Islet of Langerhans (tissue), 1 donor: ENCODE data around the gene RBM19.

Experiments used
- FAIRE-seq: peaks from one replicate; lab custom pipeline; 2011; peaks lifted over from hg19 to GRCh38; lab: Jason Lieb, UNC

Gene RBM19

DNA sequence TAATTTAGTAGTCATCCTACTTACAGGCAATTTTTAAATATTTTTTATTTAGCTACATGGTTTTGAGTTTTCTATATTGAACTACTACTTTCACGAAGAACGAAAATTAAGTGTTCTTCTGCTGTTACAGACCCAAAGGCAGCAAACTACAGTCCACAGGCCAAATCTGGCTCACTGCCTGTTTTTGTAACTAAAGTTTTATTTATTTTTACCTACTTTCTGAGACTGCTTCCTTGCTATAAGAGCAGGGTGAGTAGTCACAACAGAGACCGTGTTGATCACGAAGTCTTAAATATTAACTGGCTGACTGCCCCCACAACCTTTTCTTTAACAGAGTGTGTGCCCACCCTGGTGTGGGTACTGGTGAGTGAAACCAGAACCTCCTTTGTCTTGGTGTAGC is 11.6 kb downstream of the RBM19 start:
- FAIRE-seq, result no peak

DNA sequence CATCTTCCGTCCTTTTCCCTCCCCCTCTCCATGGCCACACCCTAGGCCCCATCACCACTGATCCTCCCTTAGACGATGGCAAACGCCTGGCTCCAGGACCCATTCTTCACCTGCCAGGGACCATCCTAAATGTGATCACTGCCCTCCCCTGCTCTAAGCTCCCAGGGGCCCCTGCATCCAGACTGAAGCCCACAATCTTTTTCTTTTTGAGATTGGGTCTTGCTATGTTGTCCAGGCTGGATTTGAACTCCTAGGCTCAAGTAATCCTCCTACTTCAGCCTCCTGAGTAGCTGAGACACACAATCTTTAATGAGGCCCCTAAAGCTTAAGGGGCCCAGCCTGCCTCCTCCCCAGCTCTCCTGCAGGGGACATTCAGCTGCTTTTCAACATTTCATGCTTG is 15.3 kb downstream of the RBM19 start:
- no peak for FAIRE-seq

DNA sequence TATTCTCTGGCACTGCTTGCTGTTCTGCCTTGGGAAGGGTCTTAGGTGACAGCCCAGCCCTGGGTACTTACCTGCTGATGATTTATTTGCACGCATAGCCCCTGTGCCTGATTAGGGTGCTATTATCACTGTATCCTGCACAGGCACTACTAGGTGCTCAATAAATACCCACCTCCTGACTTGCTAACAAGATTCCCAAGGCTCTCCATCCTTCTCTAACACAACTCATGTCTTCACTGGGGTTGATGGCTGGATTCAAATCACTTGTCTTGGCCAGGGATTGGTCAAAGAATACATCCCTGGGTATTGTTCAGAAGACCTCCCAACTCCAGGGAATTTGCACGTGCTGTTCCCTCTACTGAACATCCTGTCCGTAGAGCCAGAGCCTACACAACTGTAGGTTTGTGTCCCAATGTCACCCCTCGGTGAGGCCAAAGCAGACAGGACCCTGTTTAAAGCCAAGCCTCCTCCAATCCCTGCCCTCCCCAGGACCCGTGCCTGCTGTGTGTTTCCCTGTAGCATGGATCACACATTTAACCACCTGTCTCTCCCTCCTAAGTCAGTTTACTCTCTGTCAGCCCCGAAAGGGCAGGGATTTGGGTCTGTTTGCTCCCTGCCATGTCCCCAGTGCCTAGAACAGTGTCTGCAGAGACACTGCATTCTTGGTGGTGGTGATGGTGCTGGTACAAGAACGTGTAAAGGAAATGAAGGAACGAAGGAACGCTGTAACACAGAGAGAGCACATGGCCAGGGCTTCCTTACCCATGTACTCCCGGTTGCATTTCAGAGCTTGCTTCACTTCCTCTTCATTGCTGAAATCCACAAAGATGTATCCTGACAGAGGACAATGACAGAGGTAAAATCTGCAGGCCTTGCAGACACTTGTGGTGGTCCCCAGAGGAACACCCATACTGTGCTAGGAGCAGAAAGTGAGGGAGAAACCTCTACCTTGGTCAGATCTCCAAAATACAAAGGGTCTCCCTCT is 16.5 kb downstream of the RBM19 start:
- no peak for FAIRE-seq

DNA sequence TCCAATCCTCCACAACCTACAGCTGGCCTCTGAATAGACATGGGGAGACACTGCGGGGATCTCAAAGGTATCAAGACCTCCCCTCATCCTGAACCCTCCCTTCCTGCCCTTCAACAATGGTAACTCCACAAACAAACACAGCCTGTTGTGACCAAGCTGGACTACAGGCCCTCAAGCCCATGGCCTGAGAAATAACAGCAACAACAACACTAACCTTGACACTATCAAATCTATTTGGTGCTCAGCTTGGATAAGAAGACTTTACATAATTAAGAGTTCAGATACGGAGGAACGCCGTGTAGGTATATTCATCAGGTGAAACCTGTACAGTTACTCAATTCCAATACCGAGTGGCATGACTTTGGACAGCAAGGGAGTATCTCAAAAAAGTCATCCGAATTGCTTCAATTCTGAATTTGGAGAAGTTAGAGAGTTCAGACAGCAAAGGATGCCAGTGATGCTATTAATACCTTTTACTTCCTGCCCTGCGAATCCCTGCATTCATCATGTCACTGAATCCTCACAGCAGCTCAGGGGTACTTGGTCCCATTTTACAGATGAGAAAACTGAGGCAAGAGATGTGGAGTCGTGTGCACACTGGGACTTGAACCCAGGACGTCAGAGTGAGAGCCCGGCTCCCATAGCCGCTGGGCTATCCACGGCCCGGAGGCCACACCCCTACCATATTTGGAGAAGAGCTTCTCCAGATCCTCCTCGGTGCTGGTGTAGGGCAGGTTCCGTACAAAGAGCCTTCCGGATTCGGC is 17.8 kb downstream of the RBM19 start:
- FAIRE-seq, result no peak

DNA sequence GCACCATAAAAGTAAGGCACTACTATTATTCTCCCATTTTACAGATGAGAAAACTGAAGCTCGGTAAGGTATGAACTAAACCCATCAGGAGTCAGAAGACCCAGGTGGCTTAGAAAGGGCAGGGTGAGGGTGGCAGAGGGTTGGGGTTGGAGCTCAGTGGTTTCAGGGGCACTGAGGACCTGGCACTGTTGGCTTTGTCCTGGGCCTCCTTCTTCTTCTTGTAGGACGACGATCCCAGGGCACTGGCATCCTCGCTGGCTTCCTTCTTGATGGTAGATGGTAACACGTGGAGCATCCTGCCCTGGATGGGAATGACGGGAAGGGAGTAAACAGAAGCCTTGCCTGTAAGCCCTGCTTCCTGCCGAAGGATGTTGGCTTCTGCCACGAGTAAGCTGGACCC is 19.9 kb downstream of the RBM19 start:
- FAIRE-seq, result no peak

DNA sequence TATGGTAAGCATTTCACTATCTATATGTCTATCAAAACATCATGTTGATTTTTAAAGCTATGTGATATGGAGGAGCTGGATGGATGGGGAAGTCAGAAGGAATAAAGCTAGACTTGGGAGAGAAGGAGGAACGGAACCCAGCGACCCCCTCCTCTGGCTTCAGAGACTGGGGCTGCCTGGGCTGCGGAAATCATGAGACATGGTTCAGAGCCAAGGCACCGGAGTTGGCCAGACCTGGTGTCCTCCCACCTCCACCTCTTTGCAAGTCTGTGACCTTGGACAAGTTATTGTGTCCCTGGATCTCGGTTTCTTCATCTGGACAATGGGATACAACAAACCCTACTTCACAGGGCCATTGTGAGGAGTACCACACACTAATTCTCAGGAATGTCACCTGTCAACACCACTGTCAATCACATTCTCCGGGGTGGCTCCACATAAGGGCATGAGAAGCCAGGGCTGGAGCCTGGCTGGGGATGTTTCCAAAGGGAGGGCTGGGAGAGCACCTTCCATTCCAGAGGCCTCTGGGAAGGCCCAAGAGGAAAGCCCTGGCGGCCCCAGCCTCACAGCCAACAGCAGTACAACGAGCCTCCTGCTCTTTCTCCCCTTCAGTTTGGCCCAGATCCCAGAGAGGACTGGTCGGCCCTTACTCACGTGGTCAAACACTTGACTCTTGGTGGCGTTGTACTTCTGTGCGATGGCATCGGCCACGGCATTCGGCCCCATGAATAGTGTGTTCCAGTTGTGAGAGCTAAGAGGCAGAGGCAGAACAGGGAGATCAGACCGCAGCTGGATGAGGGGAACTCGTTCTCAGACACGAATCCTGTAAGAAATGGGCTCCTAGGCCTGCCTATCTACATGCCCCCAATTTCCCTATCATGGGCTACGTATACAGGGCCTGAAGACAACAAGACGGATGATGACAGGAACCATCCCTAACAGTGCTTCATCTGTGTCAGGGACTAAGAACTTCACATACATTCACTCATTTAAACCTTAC is 20.7 kb downstream of the RBM19 start:
- FAIRE-seq, result no peak

DNA sequence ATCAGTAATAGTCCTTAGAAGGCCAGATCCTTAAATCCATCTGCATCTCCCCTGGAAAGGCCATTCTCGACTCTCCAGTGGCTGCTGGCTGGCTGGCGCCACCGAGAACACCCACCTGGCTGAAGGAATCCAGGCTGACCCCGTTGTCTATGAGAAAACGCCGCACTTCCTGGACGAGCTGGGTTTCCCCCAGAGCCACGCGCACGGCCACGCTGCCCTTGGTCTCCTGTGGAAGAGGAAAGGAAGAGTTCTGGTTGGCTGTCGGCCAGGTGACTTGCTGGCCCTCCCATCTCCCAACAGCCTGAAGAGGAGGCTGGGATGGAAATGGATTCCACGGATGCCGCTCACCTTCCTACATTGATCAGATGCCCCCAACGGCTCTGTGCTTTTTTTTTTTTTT is 23.9 kb downstream of the RBM19 start:
- no peak for FAIRE-seq

DNA sequence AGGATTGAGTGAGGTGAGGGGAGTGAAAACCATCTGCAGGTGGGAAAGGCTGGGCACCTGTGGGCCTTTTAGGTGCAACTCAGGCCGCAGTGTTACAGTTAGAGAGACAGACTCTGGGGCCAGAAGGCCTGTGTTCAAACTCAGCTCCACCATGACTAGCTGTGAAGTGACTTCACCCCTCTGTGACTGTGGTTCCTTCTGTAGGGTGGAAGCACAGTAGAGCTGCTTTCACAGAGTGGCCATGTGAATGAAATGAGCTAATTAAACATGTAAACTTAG is 25.0 kb downstream of the RBM19 start:
- no peak for FAIRE-seq

DNA sequence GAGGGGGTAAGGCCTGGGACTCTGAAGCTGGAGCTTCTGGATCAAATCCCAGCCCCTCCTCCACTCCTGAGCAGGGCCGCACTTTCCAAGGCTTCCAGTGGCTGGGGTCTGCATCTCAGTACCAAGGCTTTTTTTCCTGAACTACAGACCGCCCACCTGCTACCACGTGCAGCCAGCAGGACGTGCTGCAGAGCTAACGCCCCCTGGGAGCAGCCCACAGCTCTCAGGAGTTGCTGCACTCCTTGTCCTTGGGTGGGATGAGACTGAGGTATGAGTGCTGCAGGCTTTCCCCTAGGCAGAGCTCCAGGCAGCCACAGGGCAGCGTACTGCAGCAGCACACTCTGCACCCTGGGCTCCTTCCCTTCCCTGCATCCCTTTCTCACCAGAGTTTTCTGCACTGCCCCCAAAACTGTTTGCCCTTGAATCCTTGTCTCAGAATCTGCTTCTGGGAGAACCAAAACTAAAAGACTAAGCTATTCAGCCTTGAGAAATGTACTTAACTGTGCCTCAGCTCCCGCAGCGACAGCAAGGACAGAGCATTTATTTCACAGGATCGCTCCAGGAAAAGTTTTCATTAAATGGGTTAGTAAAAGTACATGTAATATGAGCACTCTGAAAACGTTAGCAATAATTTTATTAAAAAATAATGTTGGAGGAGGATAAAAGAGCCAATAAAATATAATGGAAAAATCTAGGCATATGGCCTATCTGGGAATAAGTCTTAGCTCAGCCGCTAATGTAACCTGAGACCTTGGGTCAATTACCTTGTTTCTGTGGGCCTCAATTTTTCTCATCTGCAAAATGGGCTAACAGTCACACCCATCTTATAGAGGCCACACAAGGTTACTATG is 25.5 kb downstream of the RBM19 start:
- FAIRE-seq, result no peak

DNA sequence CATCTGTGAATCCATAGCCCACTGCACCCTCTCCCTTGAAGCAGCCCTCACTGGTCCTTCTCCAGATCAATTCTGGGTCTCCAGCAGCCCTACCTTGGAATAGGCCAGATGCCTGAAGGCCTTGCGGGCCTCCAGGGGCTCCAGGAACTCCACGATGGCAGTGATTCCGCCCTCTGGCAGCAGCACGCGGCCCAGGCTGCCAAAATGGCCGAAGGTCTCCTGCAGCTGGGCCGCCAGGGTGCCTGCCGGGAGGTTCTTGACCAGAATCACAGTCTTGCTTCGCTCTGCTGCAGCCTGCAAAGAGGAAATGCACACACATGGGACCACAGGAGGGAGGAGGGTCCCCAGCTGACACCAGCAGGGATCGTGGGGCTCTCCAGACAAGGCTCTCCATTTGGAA is 26.3 kb downstream of the RBM19 start:
- FAIRE-seq, result no peak

DNA sequence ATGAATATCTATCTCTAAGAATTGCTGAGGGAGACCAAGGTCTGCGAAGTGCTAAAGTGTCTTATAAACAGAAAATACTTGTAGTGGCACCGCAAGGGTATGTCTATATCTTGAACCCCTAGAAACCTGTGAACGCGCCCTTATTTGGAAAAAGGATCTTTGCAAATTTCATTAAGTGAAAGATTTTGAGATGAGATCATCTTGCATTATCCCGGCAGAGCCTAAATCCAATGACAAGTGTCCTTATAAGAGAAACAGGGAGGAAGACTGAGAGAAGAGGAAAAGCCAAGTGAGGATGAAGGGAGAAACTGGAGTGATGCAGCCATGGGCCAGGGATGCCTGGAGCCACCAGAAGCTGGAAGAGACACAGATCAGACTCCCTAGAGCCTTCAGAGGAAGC is 27.7 kb downstream of the RBM19 start:
- no peak for FAIRE-seq

DNA sequence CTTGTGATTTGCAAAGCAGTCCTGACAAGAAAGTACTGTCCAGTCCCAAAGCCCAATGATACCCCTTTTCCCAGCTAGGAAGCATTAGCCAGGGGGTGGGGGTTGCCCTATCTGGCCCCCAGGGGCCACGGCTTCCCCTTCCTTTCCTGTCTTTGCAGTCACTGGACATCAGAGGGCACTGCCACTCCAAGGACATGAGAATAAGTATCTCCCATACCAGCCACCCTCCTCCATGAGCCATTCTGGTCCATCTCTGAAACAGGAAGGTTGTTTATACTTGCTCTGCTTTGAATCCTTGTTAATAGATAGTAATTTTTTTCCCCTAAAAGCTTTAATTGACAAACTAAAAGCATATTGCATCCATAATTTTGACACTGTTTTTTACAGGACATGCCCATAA is 29.7 kb downstream of the RBM19 start:
- FAIRE-seq, result no peak

DNA sequence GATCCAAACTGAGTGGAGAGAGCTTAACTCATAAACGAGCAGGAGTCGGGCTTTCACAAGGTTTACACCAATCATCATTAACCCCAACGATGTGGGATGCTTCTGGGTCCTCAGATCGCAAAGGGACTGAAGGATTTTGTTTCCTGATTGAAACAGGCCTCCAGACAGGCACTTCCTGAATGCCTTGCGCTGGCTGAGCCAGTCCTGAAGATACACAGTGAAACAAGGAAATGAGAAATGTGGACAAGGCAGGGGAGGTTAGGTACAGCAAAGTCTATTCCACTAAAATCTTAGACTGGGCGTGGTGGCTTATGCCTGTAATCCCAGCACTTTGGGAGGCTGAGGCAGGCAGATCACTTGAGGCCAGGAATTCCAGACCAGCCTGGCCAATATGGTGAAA is 30.7 kb downstream of the RBM19 start:
- no peak for FAIRE-seq

DNA sequence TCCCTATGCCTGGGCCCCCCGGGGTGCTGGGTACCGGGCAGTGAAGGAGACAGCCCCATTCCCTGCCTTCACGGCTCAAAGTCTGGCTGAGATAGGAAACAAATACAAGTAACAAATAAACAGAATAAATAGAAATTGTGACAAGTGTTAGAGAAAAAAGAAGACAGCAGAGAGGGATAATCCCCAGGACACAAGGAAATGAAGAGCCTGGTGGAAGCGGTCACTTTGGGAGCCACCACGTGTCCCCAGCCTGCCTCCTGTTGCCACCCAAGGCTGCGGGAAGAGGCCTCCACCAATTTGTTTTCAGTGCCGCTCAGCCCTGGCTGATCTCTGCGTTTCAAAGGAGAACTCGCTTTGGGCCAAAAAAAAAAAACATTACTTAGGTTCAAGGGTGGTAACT is 31.2 kb downstream of the RBM19 start:
- no peak for FAIRE-seq

DNA sequence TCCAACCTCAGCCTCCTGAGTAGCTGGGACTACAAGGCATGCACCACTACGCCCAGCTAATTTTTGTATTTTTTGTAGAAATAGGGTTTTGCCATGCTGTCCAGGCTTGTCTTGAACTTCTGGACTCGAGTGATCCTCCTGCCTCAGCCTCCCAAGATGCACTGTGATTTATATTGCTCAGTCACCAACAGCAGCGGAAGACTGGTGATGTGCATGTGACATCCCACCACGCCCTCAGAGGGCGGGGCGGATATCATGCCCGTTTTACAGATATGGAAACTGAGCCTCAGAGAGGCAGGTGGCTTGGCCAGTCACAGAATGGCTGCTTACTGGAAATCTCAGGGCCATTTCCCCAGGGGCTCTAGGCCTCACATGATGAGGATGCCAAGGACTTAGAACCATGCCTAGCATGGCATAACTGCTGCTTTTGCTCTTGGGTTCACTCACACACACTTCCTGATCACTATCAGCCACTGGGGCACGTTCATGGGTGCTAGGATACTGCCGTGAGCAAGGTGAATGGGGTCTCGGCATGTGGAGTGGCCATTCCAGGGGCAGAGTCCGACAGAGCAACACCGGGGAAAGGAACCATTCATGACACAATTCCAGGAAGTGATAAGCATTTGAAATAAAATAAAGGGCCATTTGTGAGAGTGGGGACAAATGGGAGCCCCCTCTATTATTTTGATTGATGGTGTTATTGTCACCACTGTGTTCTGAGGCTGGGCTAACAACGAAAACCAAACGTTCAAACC is 31.9 kb downstream of the RBM19 start:
- no peak for FAIRE-seq

DNA sequence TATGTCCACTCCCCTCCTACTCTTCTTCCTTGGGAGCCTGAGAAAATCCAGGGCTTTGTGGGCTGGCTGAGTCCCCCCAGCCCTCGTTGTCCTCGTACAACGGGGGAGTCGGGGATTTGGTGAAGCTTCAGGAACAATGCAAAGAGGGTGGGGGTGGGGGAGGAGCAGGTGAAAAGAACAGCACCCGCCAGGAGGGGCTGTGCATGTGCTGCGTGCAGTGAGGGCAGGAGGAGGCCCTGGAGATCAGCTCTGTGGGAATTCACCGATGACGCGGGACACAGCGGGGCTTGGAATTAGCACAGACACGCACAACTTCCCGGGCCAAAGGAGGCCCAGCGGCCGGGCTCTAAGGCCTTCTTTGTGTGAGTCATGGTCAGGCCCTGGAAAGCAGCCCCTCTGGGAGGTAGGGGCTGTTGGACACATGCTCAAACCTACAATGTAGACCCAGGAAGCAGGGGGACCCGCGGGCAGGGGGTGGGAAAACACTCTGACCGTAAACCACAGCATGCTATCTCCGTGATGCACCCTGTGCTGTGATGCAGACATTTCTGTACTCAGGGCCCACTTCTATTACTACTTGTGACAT is 32.8 kb downstream of the RBM19 start:
- FAIRE-seq, result no peak

DNA sequence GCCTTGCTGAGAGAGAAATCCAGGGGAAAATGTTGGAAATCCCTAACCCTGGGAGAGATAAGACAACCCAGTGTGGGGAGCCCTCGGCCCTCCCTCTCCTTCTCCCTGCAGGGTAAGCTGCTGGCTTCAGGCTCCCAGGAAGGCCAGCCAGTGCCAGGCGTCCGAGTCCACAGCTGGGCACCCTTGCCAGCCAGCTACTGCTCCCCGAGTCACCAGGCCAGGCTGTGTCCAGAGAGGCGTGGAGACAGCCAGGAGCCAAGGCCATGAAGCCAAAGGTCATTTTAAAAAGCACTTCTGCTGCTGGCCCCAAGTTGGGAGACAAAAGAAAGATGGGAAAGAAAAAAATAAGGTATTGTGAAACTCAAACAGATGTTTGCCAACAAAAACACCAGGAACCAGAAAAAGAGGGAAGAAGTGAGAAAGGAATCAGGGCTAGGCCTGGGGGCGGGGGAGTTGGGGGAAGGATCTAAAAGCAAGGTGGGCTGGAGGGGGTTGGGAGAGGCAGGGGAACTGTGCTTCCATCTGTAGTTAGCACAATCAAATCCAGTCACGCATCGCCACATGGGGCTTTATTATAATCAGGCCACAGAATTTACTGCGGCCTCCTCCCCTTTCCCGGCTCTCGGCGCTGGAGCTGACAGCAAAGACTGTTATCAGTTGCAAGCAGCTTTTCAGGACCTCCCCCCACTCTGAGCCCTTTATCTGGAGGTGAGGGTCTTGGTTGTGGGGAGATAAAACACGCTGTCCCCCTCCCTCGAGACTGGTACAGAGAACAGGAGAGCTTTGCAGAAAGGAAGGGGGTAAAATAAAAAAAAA is 33.5 kb downstream of the RBM19 start:
- no peak for FAIRE-seq

DNA sequence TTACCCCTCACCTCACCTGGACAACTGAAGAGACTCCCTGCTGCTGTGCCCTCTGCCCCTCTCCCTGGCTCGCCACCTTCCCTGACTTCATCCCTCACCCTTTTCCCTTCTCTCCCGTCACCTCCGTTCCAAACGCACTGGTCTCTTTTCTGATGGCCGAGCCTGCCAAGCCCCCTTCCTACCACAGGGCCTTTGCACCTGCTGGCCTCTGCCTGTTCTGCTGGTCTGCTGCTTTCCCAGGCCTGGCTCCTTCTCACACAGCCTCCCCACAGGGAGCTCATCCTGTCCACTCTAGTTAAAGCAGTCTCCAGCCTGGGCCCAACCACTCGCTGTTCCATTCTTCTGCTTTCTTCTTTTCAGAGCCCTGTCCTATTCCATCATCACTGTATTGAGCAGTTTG is 34.6 kb downstream of the RBM19 start:
- FAIRE-seq, result no peak

DNA sequence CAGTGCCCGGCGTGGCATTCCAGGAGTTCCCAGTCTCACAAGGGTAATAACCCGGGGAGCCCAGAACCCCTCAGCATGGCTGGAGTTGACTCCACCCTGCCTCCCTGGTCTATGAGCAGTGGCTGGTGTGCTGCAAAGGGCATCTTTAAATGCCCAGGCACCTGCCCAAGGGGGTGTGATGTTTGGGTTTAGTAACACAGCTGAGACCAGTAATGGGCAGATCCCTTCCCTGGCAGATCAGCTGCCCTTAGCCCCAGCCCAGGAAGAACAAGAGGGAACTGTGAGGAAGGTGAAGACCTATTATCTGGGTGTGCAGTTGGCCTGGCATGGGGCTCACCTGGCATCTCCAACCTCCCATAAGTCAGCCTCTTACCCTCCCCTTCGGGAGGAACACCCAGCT is 35.9 kb downstream of the RBM19 start:
- no peak for FAIRE-seq
